NCI-H2196 treated with DMSO at 0.1 percent for 48 hours (cell line): ENCODE measurements around the gene SH3TC2.

Source experiments
- DNase-seq: peaks from one replicate; lab custom pipeline; 2025; ENCODE audit not compliant: unreplicated experiment; lab: John Stamatoyannopoulos, UW

SH3TC2 gene

DNA sequence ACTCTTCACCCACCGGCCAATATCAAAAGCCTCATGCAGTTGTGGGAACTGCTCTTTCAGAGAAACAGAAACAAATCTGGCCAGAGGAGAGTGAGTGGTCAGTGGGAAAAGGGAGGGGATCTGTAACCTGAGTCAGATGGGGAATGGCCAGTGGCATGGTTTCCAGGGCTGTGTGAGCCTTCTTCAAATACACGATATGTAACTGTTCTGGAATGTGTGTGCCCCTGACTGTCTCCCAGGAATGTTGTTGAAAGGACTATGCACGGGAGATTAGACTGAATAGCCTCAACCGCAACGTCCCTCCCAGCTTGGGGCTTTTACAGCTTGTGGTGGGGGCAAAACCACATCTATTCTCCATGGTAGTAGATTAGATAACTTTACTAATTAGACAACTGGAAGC is 60.8 kb downstream of the SH3TC2 start:
- no peak for DNase-seq

DNA sequence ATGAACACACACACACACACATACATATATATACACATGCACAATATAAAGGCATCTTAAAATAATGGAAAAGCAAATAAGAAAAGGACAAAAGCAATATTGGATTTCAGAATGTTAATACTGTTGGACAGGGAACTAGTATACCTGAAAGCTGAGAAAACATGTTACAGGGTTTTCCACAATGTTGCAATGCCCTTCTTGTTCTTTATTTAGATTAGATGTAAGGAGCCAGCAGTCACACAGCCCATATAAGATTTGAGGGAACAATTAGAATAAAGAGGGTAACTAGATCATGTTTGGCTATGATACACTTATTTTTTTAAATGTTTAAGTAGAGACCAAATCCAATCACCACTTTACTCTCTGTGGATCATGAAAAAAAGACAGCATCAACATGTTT is 61.7 kb downstream of the SH3TC2 start:
- DNase-seq, result no peak

DNA sequence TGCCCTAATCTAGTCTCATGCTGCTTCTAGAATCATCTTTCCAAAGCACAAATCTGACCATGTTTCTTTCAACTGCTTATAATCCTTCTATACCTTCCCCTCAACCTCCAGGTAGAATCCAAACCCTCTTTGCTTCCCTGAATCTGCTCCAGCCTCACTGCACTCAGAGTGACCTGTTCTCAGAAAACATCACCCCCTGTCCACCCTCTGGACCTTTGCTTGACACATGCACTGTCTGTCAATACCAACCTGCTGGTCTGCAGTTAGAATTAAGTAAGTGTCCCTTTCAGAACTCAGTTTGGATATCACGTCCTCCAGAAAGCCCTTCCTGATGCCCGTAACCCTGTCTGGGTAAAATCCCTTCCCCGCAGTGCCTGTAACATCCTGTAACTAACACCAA is 63.1 kb downstream of the SH3TC2 start:
- DNase-seq, result no peak

DNA sequence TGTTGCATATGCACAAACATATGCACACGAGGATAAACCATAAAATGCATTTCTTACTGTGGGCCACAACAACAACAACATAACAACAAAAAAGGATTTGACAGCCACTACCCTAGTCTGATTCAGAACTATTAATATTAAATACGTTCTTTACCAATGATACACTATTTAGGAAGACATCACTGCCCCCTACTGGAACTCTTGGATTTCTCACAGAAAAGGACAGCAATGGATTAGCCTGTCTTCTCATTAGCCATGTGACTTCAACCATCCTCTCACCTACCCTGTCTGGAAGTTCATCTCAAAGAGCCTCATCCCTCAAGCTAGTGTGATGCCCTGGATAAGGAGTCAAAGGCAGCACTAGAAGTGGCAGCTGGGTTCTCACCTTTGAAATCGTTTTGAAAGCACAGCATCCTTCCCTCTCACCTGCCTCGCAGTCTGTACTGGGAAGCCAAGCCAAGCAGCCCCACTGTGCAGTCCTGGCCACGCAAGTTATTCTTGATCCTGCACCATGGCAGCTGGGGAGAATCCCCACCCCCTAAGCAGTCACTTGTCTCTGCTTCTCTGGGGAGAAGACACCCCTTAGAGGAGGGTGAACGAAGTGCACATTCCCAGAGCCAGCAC is 64.6 kb downstream of the SH3TC2 start:
- DNase-seq, result no peak

DNA sequence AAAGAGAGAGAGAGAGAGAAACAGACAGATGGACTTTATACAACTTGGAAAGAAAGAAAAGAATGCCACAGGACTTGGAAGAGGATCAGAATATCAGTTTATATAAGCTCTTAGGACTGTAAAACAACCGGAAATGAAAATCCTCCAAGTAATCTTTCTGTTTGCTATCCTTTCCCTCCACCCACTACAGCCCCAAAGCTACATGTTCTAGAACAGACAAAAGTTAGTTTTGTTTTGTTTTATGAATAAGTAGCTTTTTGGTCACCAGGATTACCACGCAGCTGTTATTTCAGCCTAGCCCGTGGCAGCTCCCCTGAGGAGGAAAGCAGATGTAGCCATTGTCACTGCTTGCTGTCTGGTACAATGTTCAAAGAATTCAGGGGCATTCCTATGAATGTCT is 66.6 kb downstream of the SH3TC2 start:
- DNase-seq, result no peak

DNA sequence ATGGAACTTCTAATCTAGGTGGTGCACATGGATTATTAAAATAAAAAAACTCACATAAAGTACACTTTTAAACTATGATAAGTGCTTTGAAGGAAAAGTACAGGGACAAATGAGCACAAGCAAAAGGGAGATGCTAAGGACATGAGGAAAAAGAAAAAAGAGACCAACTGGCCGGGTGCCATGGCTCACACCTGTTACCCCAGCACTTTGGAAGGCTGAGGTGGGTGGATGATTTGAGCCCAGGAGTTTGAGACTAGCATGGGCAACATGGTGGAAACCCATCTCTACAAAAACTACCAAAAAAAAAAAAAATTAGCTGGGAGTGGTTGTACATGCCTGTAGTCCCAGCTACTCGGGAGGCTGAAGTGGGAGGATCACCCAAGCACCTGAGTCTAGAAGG is 67.1 kb downstream of the SH3TC2 start:
- DNase-seq, result no peak

DNA sequence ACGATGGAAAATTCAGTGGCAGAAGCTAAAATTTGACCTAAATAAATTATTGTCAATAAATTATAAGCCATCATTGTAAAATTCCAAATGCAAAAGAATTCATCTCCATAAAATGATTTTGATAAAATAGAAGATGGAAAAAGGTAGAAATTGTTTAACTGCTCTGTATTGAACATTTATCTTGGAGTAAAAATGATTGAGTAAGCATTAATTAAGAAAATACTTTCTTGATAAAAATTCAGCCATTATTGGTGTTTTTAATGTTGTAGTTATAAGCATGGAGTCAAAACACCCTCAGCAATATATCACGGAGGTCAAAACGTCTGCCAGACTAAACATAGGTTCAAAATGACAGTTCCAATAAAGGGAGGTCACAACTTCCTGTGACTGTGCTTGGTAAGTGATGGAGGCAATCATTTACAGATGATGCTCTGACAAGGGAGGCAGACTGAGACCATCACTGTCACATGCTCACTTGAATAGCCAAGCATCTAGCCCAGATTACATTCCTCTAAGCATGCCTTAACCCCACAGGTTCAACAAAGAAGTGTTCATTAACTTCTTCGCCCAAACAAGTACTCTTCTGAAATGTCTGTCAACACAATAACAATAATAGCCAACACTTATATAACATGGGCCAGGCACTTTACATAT is 69.5 kb downstream of the SH3TC2 start:
- no peak for DNase-seq

DNA sequence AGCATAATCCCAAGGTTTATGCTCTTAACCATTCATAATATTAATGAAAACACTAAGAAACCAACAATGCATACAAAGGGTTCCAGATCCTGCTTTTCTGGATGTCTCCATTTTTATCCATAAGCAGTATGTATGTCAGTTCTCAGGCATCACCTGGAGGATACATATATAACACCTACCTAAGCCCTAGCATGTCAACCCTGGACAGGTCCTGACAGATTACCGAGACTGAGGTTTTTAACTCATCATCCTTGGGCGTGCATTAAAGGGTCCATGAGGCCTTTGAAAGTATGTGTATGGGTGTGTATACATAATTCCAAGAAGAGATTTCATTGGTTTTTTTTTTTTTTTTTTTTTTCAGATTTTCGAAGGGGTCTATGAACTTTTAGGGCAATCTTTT is 70.6 kb downstream of the SH3TC2 start:
- no peak for DNase-seq

DNA sequence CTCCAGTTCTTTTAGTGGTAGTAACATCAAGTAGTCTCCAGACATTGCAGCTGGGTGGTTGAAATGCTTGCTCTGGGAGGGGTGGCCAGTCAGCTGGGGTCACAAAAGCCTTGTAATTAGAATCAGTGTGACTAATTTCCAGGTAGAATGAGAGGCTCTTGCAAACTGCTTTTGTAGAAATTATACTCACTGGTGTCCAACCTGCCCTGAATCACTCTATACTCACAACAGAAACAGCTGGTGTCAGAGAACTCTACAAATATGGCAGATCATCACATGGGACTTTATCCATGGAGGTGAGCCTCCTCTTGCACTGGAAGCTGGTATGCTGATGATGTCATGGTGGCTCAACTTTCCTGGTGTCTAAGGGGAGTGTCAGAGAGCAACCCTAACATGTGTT is 71.3 kb downstream of the SH3TC2 start:
- DNase-seq, result no peak

DNA sequence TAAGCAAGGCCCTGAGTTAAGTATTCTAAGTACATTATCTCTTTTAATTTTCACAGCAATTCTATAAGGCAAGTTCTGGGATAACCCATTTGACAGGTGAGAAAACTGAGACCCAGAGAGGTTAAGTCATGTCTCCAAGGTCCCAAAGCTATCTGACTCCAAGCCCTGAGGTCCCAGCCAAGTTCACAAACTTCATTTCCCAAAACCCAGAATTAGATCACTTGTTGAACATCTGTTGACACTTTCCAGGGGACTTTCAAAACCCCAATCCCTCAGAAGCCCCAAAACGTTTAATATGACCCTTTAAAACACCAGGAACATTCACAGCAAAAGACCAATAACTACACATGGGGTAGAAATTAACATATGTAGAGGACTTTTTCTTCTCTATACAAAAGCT is 72.0 kb downstream of the SH3TC2 start:
- DNase-seq, result no peak

DNA sequence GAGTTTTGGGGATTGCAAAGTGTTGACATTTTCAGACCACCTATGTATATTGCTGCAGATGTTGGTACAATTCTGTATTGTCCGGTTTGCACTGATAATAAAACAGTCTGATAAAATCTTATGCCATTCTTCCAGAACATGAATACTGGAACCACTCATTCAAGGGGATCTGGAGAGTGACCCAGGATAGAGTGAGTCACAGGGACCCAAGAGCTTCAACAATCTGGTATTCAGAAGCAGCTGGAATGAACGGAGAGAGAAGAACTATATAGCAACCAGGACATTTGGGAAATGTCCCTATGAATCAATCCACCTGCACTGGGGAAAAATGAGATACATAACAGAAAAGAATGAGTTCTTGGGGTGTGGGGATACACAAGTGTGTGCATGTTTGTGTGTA is 73.3 kb downstream of the SH3TC2 start:
- no peak for DNase-seq

DNA sequence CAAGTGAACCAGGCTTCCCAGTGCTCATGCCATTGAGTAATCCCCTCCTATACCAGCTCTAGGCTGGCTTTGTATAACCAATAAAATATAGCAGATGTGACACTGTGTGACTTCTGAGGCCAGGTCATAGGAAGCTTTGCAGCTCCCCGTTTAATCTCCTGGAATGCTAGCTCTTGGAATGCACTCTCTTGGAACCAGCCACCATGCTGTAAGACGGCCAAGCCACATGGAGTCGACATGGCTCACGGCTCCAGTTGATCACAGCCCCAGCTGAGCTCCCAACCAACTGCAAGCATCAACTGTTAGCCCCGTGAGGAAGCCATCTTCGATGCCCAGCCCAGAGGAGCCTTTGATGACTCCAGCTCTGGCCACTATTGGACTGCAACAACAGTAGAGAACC is 74.5 kb downstream of the SH3TC2 start:
- DNase-seq, result no peak

DNA sequence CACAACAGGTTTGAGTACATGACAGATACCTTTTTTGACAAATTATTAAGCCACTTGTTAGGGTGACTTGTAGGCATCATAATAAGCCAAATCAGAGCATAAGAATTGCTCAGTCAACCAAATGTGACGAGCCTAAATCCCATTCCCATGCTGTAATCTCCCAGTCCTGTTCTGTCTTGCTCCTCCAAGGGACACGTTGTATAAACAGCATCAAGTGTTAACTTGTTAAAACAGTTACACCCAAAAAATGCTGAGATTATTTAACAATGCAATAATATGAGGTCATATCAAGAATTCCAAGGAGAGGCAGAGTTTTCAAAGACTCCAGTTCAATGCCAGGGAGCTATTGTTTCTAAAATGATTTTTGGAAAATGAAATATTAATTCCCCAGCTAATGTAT is 76.2 kb downstream of the SH3TC2 start:
- DNase-seq, result no peak

DNA sequence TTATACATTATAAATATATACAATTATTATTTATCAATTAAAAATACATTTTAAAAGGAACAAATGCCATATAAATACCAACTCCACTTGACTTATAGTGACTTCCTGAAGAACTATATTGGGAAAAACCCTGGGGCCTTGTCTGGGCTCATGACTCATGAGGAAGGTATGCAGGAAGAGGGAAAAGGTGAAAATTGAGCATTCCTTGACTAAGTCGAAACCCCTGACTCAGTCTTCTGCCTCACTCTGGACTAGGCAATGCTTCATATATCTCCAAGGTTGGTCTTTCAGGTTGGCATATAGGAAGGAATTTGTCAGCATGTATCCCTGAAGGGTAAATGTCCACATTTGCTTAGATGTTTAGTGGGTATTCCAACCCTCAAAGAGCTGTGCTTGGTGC is 78.5 kb downstream of the SH3TC2 start:
- no peak for DNase-seq

DNA sequence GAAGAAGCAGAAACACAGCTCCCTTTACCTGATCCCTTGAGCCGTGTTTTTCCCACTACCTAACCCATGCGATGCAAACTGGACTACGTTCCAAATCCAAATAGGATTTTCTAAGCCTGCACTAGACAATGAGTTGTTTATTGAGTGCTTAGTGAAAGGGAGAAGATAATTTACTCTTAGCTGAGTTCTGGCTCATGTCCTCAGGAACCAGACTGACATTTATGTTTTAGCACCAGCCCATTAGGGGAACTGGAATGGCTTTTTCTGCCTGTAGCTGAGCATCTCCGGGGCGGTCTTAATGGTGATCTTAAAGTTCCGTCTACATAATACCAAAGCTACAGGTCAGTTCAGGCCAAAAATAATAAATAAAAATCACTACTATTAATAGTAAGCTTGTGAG is 81.5 kb downstream of the SH3TC2 start:
- no peak for DNase-seq

DNA sequence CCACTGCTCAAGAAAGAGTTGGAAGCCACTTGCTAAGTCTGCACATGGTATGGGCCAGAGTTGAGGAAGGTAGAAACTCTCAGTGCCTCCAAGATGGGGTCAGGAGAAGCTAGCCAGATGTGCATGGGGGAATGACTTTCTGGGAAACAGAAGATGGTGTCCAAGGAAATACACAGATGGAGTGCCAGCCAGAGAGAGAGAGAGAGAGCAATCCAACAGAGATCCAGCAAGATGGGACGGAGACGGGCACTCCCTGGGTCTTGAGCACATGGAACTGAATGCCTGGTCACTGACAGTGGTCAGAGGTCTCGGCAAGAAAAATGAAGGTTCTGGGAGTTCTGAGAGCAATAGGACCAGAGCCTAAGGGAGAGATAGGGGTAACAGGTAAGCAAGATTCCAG is 82.1 kb downstream of the SH3TC2 start:
- no peak for DNase-seq

DNA sequence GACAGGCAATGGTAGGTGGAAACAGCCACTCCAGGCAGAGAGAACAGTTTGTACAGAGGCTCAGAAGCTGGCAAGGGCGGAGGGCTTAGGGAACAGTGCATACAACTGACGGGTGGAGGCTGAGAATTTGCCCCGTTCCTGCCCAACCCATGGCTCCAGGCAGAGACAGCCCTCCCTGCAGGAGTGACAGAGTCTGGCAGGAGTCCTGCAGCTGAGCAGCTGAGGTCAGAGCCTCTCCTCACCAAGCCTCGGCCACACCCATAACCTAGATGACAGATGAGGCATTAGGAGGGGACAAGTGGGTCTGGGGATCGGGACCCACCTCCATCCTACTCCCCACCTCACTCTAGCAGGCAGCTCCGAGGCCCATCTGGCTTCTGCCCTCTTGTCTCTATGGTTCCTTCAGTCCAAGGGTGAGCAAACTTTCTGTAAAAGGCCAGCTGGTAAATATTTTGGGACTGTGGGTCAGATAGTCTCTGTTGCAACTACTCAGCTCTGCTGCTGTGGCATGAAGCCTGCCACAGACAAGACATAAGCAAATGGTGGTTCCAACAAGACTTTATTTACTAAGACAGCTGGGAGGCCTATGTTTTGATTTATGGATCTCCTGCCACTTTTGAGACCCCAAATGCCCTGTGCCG is 83.7 kb downstream of the SH3TC2 start:
- no peak for DNase-seq

DNA sequence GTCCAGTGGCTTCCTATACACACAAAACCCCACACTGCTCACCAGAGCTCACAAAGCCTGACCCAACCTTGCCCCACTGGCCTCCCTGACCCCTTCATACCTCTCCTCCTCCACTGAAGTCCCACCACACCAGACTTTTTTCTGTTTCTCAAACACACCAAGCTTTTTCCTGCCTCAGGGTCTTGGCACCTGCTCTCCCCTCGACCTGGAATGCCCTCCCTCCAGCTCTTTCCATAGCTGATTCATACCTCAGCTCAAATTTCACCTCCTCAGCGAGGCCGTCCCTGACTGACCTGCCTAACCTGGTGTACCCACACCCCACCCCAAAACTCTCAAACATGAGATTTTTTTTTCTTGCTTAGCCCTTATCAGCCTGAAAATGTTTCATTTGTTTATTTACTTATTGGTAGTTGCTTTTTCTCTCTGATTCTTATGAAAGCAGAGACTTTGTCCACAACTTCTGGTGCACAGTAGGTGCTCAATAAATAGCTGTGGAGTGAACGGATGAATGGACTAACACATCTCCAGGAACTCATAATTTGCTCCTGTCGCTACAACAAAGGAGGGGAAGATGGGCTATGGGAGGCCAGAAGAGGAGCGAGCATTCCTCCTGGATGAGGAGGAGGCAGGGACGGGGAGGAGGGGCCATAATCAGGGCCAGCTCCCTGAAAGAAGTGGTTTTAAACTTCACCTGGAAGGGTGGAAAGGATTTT is 84.3 kb downstream of the SH3TC2 start:
- DNase-seq, result no peak

DNA sequence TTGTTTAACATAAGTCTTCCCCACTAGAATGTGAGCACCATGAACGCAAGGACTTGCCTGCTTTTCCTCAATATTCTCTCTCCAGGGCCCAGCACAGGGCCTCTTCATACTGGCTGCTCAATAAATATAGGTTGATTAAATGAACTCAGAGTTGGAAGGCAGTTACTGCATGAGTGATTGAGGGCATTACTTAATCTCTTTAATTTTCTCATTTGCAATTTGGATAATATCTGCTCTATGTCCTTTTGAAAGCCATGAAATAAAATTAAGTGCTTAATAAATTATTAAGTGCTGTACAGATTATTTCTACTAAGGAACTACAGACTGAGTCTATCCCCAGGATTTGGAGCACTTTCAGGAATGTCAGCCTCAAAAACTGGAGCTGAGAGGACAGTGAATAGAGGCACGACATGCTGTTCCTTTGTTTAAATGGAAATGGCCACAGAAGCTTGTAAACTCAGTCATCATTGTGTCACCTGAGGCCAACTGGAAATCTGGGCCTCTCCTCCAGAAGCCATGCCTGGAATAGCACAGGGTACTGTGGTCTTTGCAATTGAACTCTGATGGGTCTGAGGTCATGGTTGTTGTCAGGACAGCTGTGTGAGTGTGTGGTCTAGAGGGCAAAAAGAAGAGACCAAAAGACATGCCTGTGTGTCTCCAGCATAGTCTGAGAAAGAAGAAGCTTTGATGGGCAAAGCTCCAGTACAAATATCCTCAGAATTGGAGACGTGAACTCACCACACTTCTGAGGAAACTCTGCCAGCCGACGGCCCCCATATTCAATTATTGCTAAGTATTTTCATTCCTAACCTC is 86.1 kb downstream of the SH3TC2 start:
- no peak for DNase-seq

DNA sequence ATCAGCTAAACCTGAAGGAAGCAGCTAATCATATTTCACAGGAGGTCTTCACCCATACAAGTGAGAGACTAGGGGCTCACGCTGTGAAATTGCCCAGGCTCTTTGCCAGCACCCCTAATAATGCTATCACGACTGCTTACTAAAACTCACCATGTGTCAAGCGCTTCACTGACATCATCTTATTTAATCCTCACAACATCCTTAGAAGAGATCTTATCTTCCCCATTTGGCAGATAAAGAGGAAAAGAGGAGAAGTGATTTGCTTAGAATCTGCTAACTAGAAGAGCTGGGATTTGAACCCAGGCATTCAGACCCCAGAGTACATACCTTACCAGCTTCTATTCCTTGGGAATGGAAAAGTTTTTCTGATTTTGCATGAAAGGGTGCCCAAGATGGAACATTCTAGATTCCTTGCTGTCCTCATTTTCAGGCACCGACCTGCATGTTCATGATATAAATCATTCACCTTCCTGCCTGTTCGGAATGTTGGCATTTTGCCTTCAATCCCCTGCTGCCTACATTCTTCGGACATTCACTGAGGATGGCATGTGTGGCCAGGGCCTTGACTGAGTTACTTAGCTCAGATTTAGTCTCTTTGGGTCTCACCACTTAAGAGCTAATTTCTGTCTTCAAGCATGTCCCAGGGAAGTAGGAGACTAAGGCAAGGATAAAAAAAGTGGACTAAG is 88.1 kb downstream of the SH3TC2 start:
- no peak for DNase-seq

DNA sequence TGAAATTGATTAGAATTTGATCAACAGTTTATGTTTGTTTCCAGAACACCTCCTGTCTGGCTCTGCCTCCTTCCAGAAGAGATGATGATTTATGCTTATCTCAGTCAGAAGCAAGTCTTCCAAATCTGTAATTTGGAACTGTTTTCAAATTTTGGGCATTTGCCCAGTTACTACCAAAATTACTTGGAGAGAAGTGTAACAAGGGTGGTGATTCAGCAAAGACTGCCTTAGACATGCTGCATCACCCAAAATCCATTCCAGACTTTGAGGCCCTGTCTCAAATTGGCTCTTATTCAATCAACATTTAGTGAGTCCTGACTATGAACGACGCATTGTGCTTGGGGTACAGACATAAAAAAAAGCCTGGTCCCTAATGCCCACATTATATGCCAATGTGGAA is 89.4 kb downstream of the SH3TC2 start:
- no peak for DNase-seq
